ENCODE data around the gene HSPB6. TPM values are rescaled to one million over a fixed set of nuclear protein-coding genes. Genes with fewer than 3 reads are reported as not detected.

HSPB6 gene
- total RNA-seq, 1 donor from 2014 or later: 1.9 TPM

- Histone ChIP-seq H3K4me2 (ENCODE audit: low read length) (no peak overlapping the region), H3K27me3 (ENCODE audit: insufficient read depth, low read length) (no peaks in the 10 kb centered on the region), H3K27ac (ENCODE audit: low read depth, low read length) (no peak overlapping the region), H3K9me3 (ENCODE audit: insufficient read depth, low read depth, low read length) (no peaks in the 10 kb centered on the region), H3K4me3 (ENCODE audit: insufficient read depth, low read depth, low read length) (no peak overlapping the region), H4K20me1 (ENCODE audit: insufficient read depth, low read length) (peaks cover 65% of the 10 kb centered on the region), H2AFZ (ENCODE audit: low read depth, low read length) (no peak overlapping the region), H3K79me2 (ENCODE audit: insufficient read depth, low read length) (peaks cover 41% of the 10 kb centered on the region), H3K4me1 (ENCODE audit: insufficient read depth, low read length) (peaks cover 11% of the 10 kb centered on the region), H3K36me3 (ENCODE audit: insufficient read depth, low read length) (peaks cover 17% of the 10 kb centered on the region), H3K9ac (ENCODE audit: low read length) (no peak overlapping the region)
- DNase-seq (ENCODE audit: low read depth): no peak
- no peak overlapping the region for H3K27ac Mint-ChIP-seq (ENCODE audit: unreplicated experiment)
- H3K4me1 Mint-ChIP-seq (ENCODE audit: low read depth, unreplicated experiment): peaks cover 4% of the 10 kb centered on the region
- no peak overlapping the region for H3K4me3 Mint-ChIP-seq (ENCODE audit: unreplicated experiment)
- no peaks in the 10 kb centered on the region for H3K27me3 Mint-ChIP-seq (ENCODE audit: low read depth, unreplicated experiment)
- H3K36me3 Mint-ChIP-seq (ENCODE audit: low read depth, unreplicated experiment): peaks cover 6% of the 10 kb centered on the region
- FAIRE-seq: no peak
- H3K9me3 Mint-ChIP-seq (ENCODE audit: unreplicated experiment): no peaks in the 10 kb centered on the region
- TF ChIP-seq EZH2 (IDR thresholded peaks at IDR 0.05; ENCODE audit: insufficient read depth, low read length) (no peak), CTCF (IDR thresholded peaks at IDR 0.05; ENCODE audit: insufficient read depth, low read depth, low read length) (no peak)
These were observed 35.5 kb downstream of the HSPB6 start for GRCh38 chr19:35721374-35721773.

- H2AFZ ChIP-seq (ENCODE audit: low read depth, low read length): no peak overlapping the region
- no peaks in the 10 kb centered on the region for H3K9me3 Mint-ChIP-seq (ENCODE audit: unreplicated experiment)
- TF ChIP-seq CTCF (IDR thresholded peaks at IDR 0.05; ENCODE audit: insufficient read depth, low read depth, low read length) (no peak), EZH2 (IDR thresholded peaks at IDR 0.05; ENCODE audit: insufficient read depth, low read length) (no peak)
- DNase-seq (ENCODE audit: low read depth) (no peak), FAIRE-seq (no peak)
- no peaks in the 10 kb centered on the region for H3K27me3 Mint-ChIP-seq (ENCODE audit: low read depth, unreplicated experiment)
- peaks cover 41% of the 10 kb centered on the region for H3K79me2 ChIP-seq (ENCODE audit: insufficient read depth, low read length)
- peaks cover 57% of the 10 kb centered on the region for H4K20me1 ChIP-seq (ENCODE audit: insufficient read depth, low read length)
- H3K4me1 ChIP-seq (ENCODE audit: insufficient read depth, low read length): peaks cover 18% of the 10 kb centered on the region
- H3K4me1 Mint-ChIP-seq (ENCODE audit: low read depth, unreplicated experiment): peaks cover 6% of the 10 kb centered on the region
- no peaks in the 10 kb centered on the region for H3K27me3 ChIP-seq (ENCODE audit: insufficient read depth, low read length)
- no peak overlapping the region for H3K4me2 ChIP-seq (ENCODE audit: low read length)
- no peak overlapping the region for H3K4me3 Mint-ChIP-seq (ENCODE audit: unreplicated experiment)
- H3K36me3 Mint-ChIP-seq (ENCODE audit: low read depth, unreplicated experiment): peaks cover 6% of the 10 kb centered on the region
- H3K4me3 ChIP-seq (ENCODE audit: insufficient read depth, low read depth, low read length): no peak overlapping the region
- H3K9ac ChIP-seq (ENCODE audit: low read length): no peak overlapping the region
- peaks cover 12% of the 10 kb centered on the region for H3K36me3 ChIP-seq (ENCODE audit: insufficient read depth, low read length)
- H3K9me3 ChIP-seq (ENCODE audit: insufficient read depth, low read depth, low read length): no peaks in the 10 kb centered on the region
- H3K27ac ChIP-seq (ENCODE audit: low read depth, low read length): no peak overlapping the region
- no peak overlapping the region for H3K27ac Mint-ChIP-seq (ENCODE audit: unreplicated experiment)
These were observed 36.2 kb downstream of the HSPB6 start for GRCh38 chr19:35720648-35721047.

- TF ChIP-seq CTCF (IDR thresholded peaks at IDR 0.05; ENCODE audit: insufficient read depth, low read depth, low read length) (no peak), EZH2 (IDR thresholded peaks at IDR 0.05; ENCODE audit: insufficient read depth, low read length) (no peak)
- Mint-ChIP-seq H3K27ac (ENCODE audit: unreplicated experiment) (no peak overlapping the region), H3K27me3 (ENCODE audit: low read depth, unreplicated experiment) (no peaks in the 10 kb centered on the region), H3K36me3 (ENCODE audit: low read depth, unreplicated experiment) (peaks cover 6% of the 10 kb centered on the region), H3K4me3 (ENCODE audit: unreplicated experiment) (peak overlapping the region; percentile 78), H3K9me3 (ENCODE audit: unreplicated experiment) (no peaks in the 10 kb centered on the region), H3K4me1 (ENCODE audit: low read depth, unreplicated experiment) (peaks cover 6% of the 10 kb centered on the region)
- Histone ChIP-seq H4K20me1 (ENCODE audit: insufficient read depth, low read length) (peaks cover 57% of the 10 kb centered on the region), H2AFZ (ENCODE audit: low read depth, low read length) (no peak overlapping the region), H3K27me3 (ENCODE audit: insufficient read depth, low read length) (no peaks in the 10 kb centered on the region), H3K9ac (ENCODE audit: low read length) (no peak overlapping the region), H3K4me1 (ENCODE audit: insufficient read depth, low read length) (peaks cover 18% of the 10 kb centered on the region), H3K36me3 (ENCODE audit: insufficient read depth, low read length) (peaks cover 9% of the 10 kb centered on the region), H3K27ac (ENCODE audit: low read depth, low read length) (no peak overlapping the region), H3K4me3 (ENCODE audit: insufficient read depth, low read depth, low read length) (no peak overlapping the region), H3K79me2 (ENCODE audit: insufficient read depth, low read length) (peaks cover 41% of the 10 kb centered on the region), H3K4me2 (ENCODE audit: low read length) (no peak overlapping the region), H3K9me3 (ENCODE audit: insufficient read depth, low read depth, low read length) (no peaks in the 10 kb centered on the region)
- DNase-seq (ENCODE audit: low read depth) (no peak), FAIRE-seq (no peak)
These were observed 36.7 kb downstream of the HSPB6 start for GRCh38 chr19:35720163-35720524.

All from astrocyte (in vitro differentiated cells and primary cell).